PC-9 (cell line): ENCODE results near the gene BANF2. TPM values are rescaled to one million over a fixed set of nuclear protein-coding genes. Genes with fewer than 3 reads are reported as not detected.

Experiments used
- BruUV-seq: library from RNA; stranded (reverse); fragments of 400-500 nt; replicated peaks from 2 replicates; lab custom pipeline; 2021; lab: Mats Ljungman, UMichigan
- CTCF ChIA-PET: fragments of 300-600 bp; sonication (Branson Sonifier 250); formaldehyde crosslinking; loops from one replicate; lab custom pipeline; 2022; ENCODE audit warnings: antibody characterized with exemption; lab: Charles Lee
- POLR2A ChIA-PET: fragments of 300-600 bp; sonication (Branson Sonifier 250); formaldehyde crosslinking; loops from one replicate; lab custom pipeline; 2022; ENCODE audit warnings: antibody characterized with exemption; ENCODE audit not compliant: unreplicated experiment; lab: Charles Lee
- DNase-seq, 2 experiments: peaks; one replicate each; pipeline versions ENCODE4 v3.0.0 to v3.0.0-alpha.2; 2015 to 2022; ENCODE audit warnings: mixed read lengths in 1 of 2
- H2AFZ ChIP-seq: fragments of 200-600 bp; sonication (generic); 2 replicates; pipeline ENCODE4 v1.8.1; 2017; ENCODE audit warnings: antibody characterized with exemption
- H3F3A ChIP-seq: fragments of 200-600 bp; sonication (generic); 2 replicates; pipeline ENCODE4 v1.8.1; 2017; ENCODE audit warnings: antibody characterized with exemption, mild to moderate bottlenecking, low read depth; ENCODE audit not compliant: insufficient read depth
- H3K27ac ChIP-seq: fragments of 200-600 bp; sonication (generic); 2 replicates; pipeline ENCODE4 v1.6.1; 2016; ENCODE audit warnings: mixed run types
- H3K27me3 ChIP-seq: fragments of 200-600 bp; sonication (generic); 2 replicates; pipeline ENCODE4 v1.6.1; 2016; ENCODE audit warnings: low read depth, mixed run types; ENCODE audit not compliant: insufficient read depth
- H3K36me3 ChIP-seq: fragments of 200-600 bp; sonication (generic); 2 replicates; pipeline ENCODE4 v1.6.1; 2016; ENCODE audit warnings: low read depth, mixed run types
- H3K4me1 ChIP-seq: fragments of 200-600 bp; sonication (generic); replicated peaks from 2 replicates; pipeline ENCODE4 v1.6.1; 2016; ENCODE audit warnings: mixed run types; ENCODE audit not compliant: insufficient read depth
- H3K4me2 ChIP-seq: fragments of 200-600 bp; sonication (generic); 2 replicates; pipeline ENCODE4 v1.6.1; 2017; ENCODE audit warnings: mixed run types
- H3K4me3 ChIP-seq: fragments of 200-600 bp; sonication (generic); 2 replicates; pipeline ENCODE4 v1.6.1; 2016; ENCODE audit warnings: mixed run types
- H3K79me2 ChIP-seq: fragments of 200-600 bp; sonication (generic); 2 replicates; pipeline ENCODE4 v1.6.1; 2017; ENCODE audit warnings: low read depth, mixed run types
- H3K9me2 ChIP-seq: fragments of 200-600 bp; sonication (generic); 2 replicates; pipeline ENCODE4 v1.8.1; 2017; ENCODE audit warnings: mild to moderate bottlenecking; ENCODE audit not compliant: insufficient read depth
- H3K9me3 ChIP-seq: fragments of 200-600 bp; sonication (generic); 2 replicates; pipeline ENCODE4 v1.8.1; 2016; ENCODE audit warnings: low read depth; ENCODE audit not compliant: insufficient read depth
- H4K20me1 ChIP-seq: fragments of 200-600 bp; sonication (generic); 2 replicates; pipeline ENCODE4 v1.8.1; 2017; ENCODE audit not compliant: insufficient read depth
- EZH2 ChIP-seq: fragments of 200-600 bp; sonication (generic); IDR thresholded peaks from 2 replicates; pipeline ENCODE4 v1.8.0; 2017; ENCODE audit warnings: antibody characterized with exemption, low read depth
- intact Hi-C: fragments of 100-400 bp; cut with micrococcal nuclease; formaldehyde crosslinking; loops from one replicate; pipeline ENCODE4 v1.10.0; 2022; ENCODE audit not compliant: unreplicated experiment
- total RNA-seq: library from RNA; stranded (reverse); gene quantifications from 2 replicates; pipeline ENCODE4 v1.2.3, GENCODE V29; 2021
- TF ChIP-seq, protein P1 (sequence below): fragments of 200-600 bp; sonication (generic); conservative IDR thresholded peaks from 2 replicates; pipeline ENCODE4 v1.6.1; 2017; ENCODE audit warnings: mixed run types, antibody characterized with exemption, mild to moderate bottlenecking, moderate library complexity

Gene BANF2
- total RNA-seq, 1 experiment from 2014 or later, result not detected

- Histone ChIP-seq H3K9me3 (0 out of 2 replicates have a peak, but pooled peaks cover under 1% of the 10 kb centered on the region), H3K27ac (no peak overlapping the region), H3F3A (no peaks in the 10 kb centered on the region), H3K4me1 (no peaks in the 10 kb centered on the region), H3K27me3 (peaks cover 14% of the 10 kb centered on the region; the same call in 1 of the 2 replicates), H3K9me2 (no peaks in the 10 kb centered on the region), H3K79me2 (no peaks in the 10 kb centered on the region), H4K20me1 (no peaks in the 10 kb centered on the region), H3K36me3 (no peaks in the 10 kb centered on the region), H3K4me3 (no peak overlapping the region), H2AFZ (no peak overlapping the region), H3K4me2 (no peak overlapping the region)
- no peak for DNase-seq
- TF ChIP-seq EZH2, result no peak
- TF ChIP-seq, protein P1, sequence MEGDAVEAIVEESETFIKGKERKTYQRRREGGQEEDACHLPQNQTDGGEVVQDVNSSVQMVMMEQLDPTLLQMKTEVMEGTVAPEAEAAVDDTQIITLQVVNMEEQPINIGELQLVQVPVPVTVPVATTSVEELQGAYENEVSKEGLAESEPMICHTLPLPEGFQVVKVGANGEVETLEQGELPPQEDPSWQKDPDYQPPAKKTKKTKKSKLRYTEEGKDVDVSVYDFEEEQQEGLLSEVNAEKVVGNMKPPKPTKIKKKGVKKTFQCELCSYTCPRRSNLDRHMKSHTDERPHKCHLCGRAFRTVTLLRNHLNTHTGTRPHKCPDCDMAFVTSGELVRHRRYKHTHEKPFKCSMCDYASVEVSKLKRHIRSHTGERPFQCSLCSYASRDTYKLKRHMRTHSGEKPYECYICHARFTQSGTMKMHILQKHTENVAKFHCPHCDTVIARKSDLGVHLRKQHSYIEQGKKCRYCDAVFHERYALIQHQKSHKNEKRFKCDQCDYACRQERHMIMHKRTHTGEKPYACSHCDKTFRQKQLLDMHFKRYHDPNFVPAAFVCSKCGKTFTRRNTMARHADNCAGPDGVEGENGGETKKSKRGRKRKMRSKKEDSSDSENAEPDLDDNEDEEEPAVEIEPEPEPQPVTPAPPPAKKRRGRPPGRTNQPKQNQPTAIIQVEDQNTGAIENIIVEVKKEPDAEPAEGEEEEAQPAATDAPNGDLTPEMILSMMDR, result no peak
- intact Hi-C loops, result no loop called here
- ChIA-PET CTCF (no interaction called here), POLR2A (no interaction called here)
- BruUV-seq, result no TSS peak
Measured at GRCh38 chr20:17741220-17741619, 41.5 kb downstream of the BANF2 start.

DNA sequence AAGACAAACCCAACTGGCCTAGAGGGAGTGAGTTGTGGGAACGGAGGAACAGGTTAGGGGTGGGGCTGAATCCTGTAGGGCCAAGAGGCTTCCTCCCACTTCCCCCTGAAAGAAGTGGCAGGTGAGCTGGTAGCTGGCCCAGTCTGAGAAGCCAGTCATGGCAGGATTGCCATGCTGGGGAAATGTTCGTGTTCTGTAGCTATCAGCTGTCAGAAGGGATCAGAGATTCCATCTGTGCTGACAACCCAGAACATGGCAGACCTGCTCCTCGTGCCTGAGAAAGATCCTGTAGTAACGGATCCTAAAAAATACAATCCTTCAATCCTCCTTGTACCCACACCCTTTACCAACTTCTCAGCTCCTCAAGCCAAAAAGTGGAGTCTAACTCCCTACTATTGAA lies 43.0 kb downstream of the BANF2 start:
- Histone ChIP-seq H3F3A (no peaks in the 10 kb centered on the region), H4K20me1 (no peaks in the 10 kb centered on the region), H3K9me3 (no peaks in the 10 kb centered on the region), H3K4me1 (peaks cover 4% of the 10 kb centered on the region; the same call in 1 of the 2 replicates), H3K27ac (no peak overlapping the region), H3K36me3 (no peaks in the 10 kb centered on the region), H3K27me3 (peaks cover 14% of the 10 kb centered on the region; the same call in 1 of the 2 replicates), H3K9me2 (no peaks in the 10 kb centered on the region), H3K4me2 (no peak overlapping the region), H3K4me3 (no peak overlapping the region), H2AFZ (no peak overlapping the region), H3K79me2 (no peaks in the 10 kb centered on the region)
- DNase-seq, result no peak
- BruUV-seq, result no TSS peak
- intact Hi-C loops, result no loop called here
- ChIA-PET CTCF (interaction anchor here (0.6 kb wide), 1 partner anchor 19 kb away, joined by 5 read pairs; no protein-coding TSS in a partner anchor), POLR2A (no interaction called here)
- TF ChIP-seq, protein P1, result no peak
- no peak for TF ChIP-seq EZH2

- no peak overlapping the region for H3K4me3 ChIP-seq
- H3K79me2 ChIP-seq, result no peaks in the 10 kb centered on the region
- H3K27ac ChIP-seq, result no peak overlapping the region
- no peaks in the 10 kb centered on the region for H4K20me1 ChIP-seq
- ChIA-PET POLR2A (no interaction called here), CTCF (no interaction called here)
- BruUV-seq, result no TSS peak
- H3F3A ChIP-seq, result no peaks in the 10 kb centered on the region
- no peak overlapping the region for H3K4me2 ChIP-seq
- peaks cover 5% of the 10 kb centered on the region; the same call in 1 of the 2 replicates for H3K4me1 ChIP-seq
- no peak for DNase-seq
- H3K36me3 ChIP-seq, result no peaks in the 10 kb centered on the region
- H3K9me2 ChIP-seq, result no peaks in the 10 kb centered on the region
- intact Hi-C loops, result no loop called here
- no peak overlapping the region for H2AFZ ChIP-seq
- TF ChIP-seq, protein P1, result no peak
- no peak for TF ChIP-seq EZH2
- peaks cover 14% of the 10 kb centered on the region; the same call in 1 of the 2 replicates for H3K27me3 ChIP-seq
- H3K9me3 ChIP-seq, result no peaks in the 10 kb centered on the region
Measured at GRCh38 chr20:17743677-17744076, 43.9 kb downstream of the BANF2 start.
